Activated B cell treated with CpG ODN at 0.5 μM for 24 hours (primary cell): ENCODE data around the gene ARHGDIG. TPM values are rescaled to one million over a fixed set of nuclear protein-coding genes. Genes with fewer than 3 reads are reported as not detected.

ENCODE experiments used
- ATAC-seq: fragments of 200-7000 bp; cut with Tn5 transposase; one replicate; pipeline ENCODE4 v1.10.0; 2021; ENCODE audit warnings: low read depth, mild to moderate bottlenecking, moderate library complexity
- CTCF ChIA-PET: fragments of 350-600 bp; sonication (Branson Sonifier 250); formaldehyde crosslinking; loops from one replicate; lab custom pipeline; 2021; ENCODE audit warnings: antibody characterized with exemption; lab: Charles Lee
- POLR2A ChIA-PET: fragments of 350-600 bp; sonication (Branson Sonifier 250); formaldehyde crosslinking; loops from one replicate; lab custom pipeline; 2021; ENCODE audit warnings: antibody characterized with exemption; lab: Charles Lee
- DNase-seq: peaks from one replicate; pipeline ENCODE4 v3.0.0; 2022
- H3K27ac Mint-ChIP-seq: one replicate; pipeline ENCODE4 v1.8.0; 2020; ENCODE audit warnings: mixed read lengths
- H3K27me3 Mint-ChIP-seq: one replicate; pipeline ENCODE4 v1.8.0; 2021; ENCODE audit warnings: mixed read lengths
- H3K36me3 Mint-ChIP-seq: one replicate; pipeline ENCODE4 v1.8.0; 2021; ENCODE audit warnings: low read depth, mixed read lengths
- H3K4me1 Mint-ChIP-seq: one replicate; pipeline ENCODE4 v1.8.0; 2021; ENCODE audit warnings: mixed read lengths
- H3K4me3 Mint-ChIP-seq: one replicate; pipeline ENCODE4 v1.8.0; 2020; ENCODE audit warnings: mild to moderate bottlenecking, mixed read lengths
- H3K9me3 Mint-ChIP-seq: one replicate; pipeline ENCODE4 v1.8.0; 2020; ENCODE audit warnings: mixed read lengths
- CTCF ChIP-seq: fragments of 200-600 bp; IDR thresholded peaks from one replicate; pipeline ENCODE4 v1.8.0; 2022; ENCODE audit warnings: antibody characterized with exemption, mild to moderate bottlenecking
- intact Hi-C: fragments of 100-400 bp; cut with micrococcal nuclease; formaldehyde crosslinking; loops from one replicate; pipeline ENCODE4 v1.15.1; 2024
- total RNA-seq: library from RNA; stranded (reverse); gene quantifications from 2 replicates; pipeline ENCODE4 v1.2.3, GENCODE V29; 2022

The ARHGDIG gene
- total RNA-seq, 1 donor from 2014 or later, result not detected

GRCh38 chr16:242281-242680 is 38.1 kb upstream of the ARHGDIG start:
- Mint-ChIP-seq H3K4me3 (no peak overlapping the region), H3K36me3 (peaks cover 5% of the 10 kb centered on the region), H3K27me3 (no peaks in the 10 kb centered on the region), H3K4me1 (peaks cover 11% of the 10 kb centered on the region), H3K9me3 (no peaks in the 10 kb centered on the region), H3K27ac (no peak overlapping the region)
- intact Hi-C loops, result no loop called here
- no peak for ATAC-seq
- ChIA-PET CTCF (no interaction called here), POLR2A (interaction anchor here (0.7 kb wide), 1 partner anchor 65 kb away, joined by 4 read pairs; no protein-coding TSS in a partner anchor)
- no peak for DNase-seq
- no peak for TF ChIP-seq CTCF

GRCh38 chr16:243348-243747 is 37.0 kb upstream of the ARHGDIG start:
- no peak for ATAC-seq
- no peak overlapping the region for H3K4me3 Mint-ChIP-seq
- ChIA-PET POLR2A (interaction anchor here (1.6 kb wide), 1 partner anchor 8 kb away, joined by 3 read pairs; no protein-coding TSS in a partner anchor), CTCF (no interaction called here)
- H3K36me3 Mint-ChIP-seq, result peaks cover 5% of the 10 kb centered on the region
- H3K4me1 Mint-ChIP-seq, result peaks cover 11% of the 10 kb centered on the region
- H3K27me3 Mint-ChIP-seq, result no peaks in the 10 kb centered on the region
- no peak for TF ChIP-seq CTCF
- H3K27ac Mint-ChIP-seq, result no peak overlapping the region
- H3K9me3 Mint-ChIP-seq, result no peaks in the 10 kb centered on the region
- intact Hi-C loops, result no loop called here
- no peak for DNase-seq

GRCh38 chr16:245105-245504 is 35.3 kb upstream of the ARHGDIG start:
- Mint-ChIP-seq H3K27me3 (no peaks in the 10 kb centered on the region), H3K4me3 (no peak overlapping the region), H3K9me3 (no peaks in the 10 kb centered on the region), H3K36me3 (peaks cover 9% of the 10 kb centered on the region), H3K27ac (no peak overlapping the region), H3K4me1 (peaks cover 5% of the 10 kb centered on the region)
- intact Hi-C loops, result no loop called here
- no peak for TF ChIP-seq CTCF
- POLR2A ChIA-PET, result no interaction called here
- no peak for ATAC-seq
- CTCF ChIA-PET, result no interaction called here
- no peak for DNase-seq

GRCh38 chr16:247027-247426 is 33.4 kb upstream of the ARHGDIG start:
- POLR2A ChIA-PET, result no interaction called here
- Mint-ChIP-seq H3K4me3 (no peak overlapping the region), H3K36me3 (peaks cover 14% of the 10 kb centered on the region), H3K9me3 (no peaks in the 10 kb centered on the region), H3K4me1 (peaks cover under 1% of the 10 kb centered on the region), H3K27me3 (no peaks in the 10 kb centered on the region), H3K27ac (no peak overlapping the region)
- CTCF ChIA-PET, result no interaction called here
- no peak for ATAC-seq
- no peak for DNase-seq
- intact Hi-C loops, result no loop called here
- no peak for TF ChIP-seq CTCF

- Mint-ChIP-seq H3K27me3 (no peaks in the 10 kb centered on the region), H3K4me3 (no peak overlapping the region), H3K27ac (no peak overlapping the region), H3K9me3 (no peaks in the 10 kb centered on the region), H3K36me3 (peaks cover 31% of the 10 kb centered on the region), H3K4me1 (peaks cover 9% of the 10 kb centered on the region)
- ATAC-seq (no peak), DNase-seq (no peak)
- CTCF ChIA-PET, result no interaction called here
- intact Hi-C loops, result no loop called here
- TF ChIP-seq CTCF, result no peak
- POLR2A ChIA-PET, result no interaction called here
These were observed 31.0 kb upstream of the ARHGDIG start for GRCh38 chr16:249431-249830.
